ENCODE measurements around the gene ACOXL. TPM values are rescaled to one million over a fixed set of nuclear protein-coding genes. Genes with fewer than 3 reads are reported as not detected.
A peak's percentile ranks its signal among the peaks of the same experiment; 100 is the strongest.

ACOXL gene
- total and polyA plus RNA-seq, 9 of the 15 experiments (the other 6 are each of a cell fraction or from before 2014, with no cell fraction given), result 0.31 to 0.56 TPM; not detected in 7

DNA sequence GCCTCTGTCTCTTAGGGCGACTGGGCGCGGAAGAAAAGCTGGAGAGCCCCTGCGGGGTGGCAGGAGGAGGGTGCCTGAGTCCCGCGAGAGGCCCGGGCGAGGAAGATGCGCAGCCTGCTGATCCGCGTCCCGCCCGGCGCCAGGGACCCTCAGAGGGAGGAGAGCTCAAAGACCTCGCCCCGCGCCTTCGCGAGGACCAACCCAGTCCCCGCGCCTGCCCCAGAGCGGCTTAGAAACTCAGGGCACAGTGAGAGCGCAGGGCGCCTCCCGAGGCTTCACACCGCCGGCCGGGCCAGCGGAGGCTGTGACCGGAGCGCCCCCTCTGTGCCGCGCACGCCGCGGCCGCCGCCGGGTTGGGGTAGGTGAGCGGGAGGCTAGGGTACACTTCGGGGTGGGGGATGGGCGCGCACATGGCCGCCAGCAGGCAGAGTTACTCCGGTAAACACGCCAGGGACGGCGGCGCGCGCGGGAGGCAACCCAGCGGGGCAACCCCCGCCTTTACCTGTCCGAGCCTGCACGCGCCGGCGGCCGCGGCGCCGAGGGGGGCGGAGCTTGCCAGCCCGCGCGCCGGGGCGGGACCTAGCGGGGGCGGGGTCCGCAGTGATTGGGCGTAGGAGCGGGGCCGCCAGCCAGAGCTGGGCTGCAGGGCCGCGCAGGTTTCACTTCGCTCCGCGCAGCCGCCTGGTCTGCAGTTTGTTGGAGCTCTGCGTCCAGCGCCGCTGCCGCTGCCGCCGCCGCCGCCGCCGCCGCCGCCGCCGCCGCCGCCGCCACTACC is 388.1 kb downstream of the ACOXL start, which contains the start of gene BCL2L11 (continued):
- TF ChIP-seq SOX6 (IDR thresholded peaks at IDR 0.05), result peak; percentile 39; the same call in 1 of the 2 replicates
- TF ChIP-seq, protein P1, sequence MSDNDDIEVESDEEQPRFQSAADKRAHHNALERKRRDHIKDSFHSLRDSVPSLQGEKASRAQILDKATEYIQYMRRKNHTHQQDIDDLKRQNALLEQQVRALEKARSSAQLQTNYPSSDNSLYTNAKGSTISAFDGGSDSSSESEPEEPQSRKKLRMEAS (CRISPR knock-in tag; IDR thresholded peaks at IDR 0.05), result peak; percentile 94
- no peak for TF ChIP-seq ATF1 (CRISPR knock-in tag; IDR thresholded peaks at IDR 0.05)
- TF ChIP-seq ATF1 (tag; IDR thresholded peaks at IDR 0.05), result peak; percentile 39; the same call in 1 of the 2 replicates
- 0 out of 4 replicates have a peak, but pooled peaks of 1 of the 2 experiments have one; percentile 23 for TF ChIP-seq KDM4B (IDR thresholded peaks at IDR 0.05; ENCODE audit: borderline replicate concordance in 2 of 2, low read depth in 1 of 2)
- 0 out of 2 replicates have a peak, but pooled peaks have one; percentile 40 for TF ChIP-seq RNF2 (IDR thresholded peaks at IDR 0.05)
- TF ChIP-seq PRPF4 (IDR thresholded peaks at IDR 0.05; ENCODE audit: insufficient read depth, low read depth, low read length, poor library complexity, severe bottlenecking), result peak; percentile 29
- peak in 1 of 2 experiments; percentile 80; a peak in 2 of 4 replicates for TF ChIP-seq HDAC1 (IDR thresholded peaks at IDR 0.05)
- peak; percentile 35 for TF ChIP-seq NEUROD1 (IDR thresholded peaks at IDR 0.05; ENCODE audit: borderline replicate concordance, low read depth, low read length, partially characterized antibody)
- peak; percentile 80; the same call in 1 of the 2 replicates for TF ChIP-seq EP400 (IDR thresholded peaks at IDR 0.05)
- TF ChIP-seq, protein P2, sequence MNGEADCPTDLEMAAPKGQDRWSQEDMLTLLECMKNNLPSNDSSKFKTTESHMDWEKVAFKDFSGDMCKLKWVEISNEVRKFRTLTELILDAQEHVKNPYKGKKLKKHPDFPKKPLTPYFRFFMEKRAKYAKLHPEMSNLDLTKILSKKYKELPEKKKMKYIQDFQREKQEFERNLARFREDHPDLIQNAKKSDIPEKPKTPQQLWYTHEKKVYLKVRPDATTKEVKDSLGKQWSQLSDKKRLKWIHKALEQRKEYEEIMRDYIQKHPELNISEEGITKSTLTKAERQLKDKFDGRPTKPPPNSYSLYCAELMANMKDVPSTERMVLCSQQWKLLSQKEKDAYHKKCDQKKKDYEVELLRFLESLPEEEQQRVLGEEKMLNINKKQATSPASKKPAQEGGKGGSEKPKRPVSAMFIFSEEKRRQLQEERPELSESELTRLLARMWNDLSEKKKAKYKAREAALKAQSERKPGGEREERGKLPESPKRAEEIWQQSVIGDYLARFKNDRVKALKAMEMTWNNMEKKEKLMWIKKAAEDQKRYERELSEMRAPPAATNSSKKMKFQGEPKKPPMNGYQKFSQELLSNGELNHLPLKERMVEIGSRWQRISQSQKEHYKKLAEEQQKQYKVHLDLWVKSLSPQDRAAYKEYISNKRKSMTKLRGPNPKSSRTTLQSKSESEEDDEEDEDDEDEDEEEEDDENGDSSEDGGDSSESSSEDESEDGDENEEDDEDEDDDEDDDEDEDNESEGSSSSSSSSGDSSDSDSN (IDR thresholded peaks at IDR 0.05; ENCODE audit: borderline replicate concordance in 1 of 2, low read depth in 2 of 2, low read length in 2 of 2), result peak; percentile 51 to 77; a peak in 2 of 4 replicates
- peak; percentile 75; the same call in 1 of the 2 replicates for TF ChIP-seq PHF8 (IDR thresholded peaks at IDR 0.05; ENCODE audit: borderline replicate concordance, low read length)
- TF ChIP-seq ZNF124 (CRISPR knock-in tag; IDR thresholded peaks at IDR 0.05), result peak; percentile 64; the same call in 1 of the 2 replicates

Data from K562 (cell line).